Activated CD8-positive, alpha-beta memory T cell treated with anti-CD3 and anti-CD28 coated beads, Interleukin-2, amount 50 U/mL, for 1 hour (primary cell): ENCODE measurements around the gene KDSR.

ENCODE experiments used
- DNase-seq: peaks from one replicate; pipeline ENCODE4 v3.0.0-alpha.2; 2020; ENCODE audit errors: extremely low read depth

KDSR gene

DNA sequence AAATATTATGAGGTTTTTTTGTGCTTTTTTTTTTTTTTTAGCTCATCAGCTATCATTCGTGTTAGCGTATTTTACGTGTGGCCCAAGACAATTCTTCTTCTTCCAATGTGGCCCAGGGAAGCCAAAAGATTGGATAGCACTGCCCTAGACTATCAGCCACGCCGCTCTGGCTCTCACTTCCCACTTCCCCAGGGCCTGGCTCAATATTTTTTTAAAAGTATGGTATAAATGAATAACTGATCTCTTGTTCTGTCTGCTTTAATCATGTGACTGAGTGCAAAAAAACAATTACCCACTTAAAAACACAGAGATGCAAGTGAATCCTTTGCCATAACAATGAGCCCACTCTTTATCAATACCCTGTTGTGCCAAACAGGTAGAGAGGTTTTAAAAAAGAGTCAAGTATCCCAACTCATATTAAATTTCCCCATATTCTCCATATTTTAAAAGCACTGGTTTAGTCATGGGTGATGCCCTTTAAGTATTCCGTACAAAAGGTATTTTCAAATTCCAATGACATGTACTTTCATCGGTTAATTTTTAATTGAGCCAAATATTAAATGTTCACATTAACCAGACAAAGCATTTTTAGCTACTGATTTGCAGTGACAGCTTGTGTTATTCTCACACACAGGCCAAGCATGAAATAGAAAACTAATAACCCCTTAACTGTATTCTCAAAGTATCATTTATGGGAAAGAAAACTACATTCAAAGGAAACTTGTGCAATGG is 60.0 kb downstream of the KDSR start:
- DNase-seq: no peak

DNA sequence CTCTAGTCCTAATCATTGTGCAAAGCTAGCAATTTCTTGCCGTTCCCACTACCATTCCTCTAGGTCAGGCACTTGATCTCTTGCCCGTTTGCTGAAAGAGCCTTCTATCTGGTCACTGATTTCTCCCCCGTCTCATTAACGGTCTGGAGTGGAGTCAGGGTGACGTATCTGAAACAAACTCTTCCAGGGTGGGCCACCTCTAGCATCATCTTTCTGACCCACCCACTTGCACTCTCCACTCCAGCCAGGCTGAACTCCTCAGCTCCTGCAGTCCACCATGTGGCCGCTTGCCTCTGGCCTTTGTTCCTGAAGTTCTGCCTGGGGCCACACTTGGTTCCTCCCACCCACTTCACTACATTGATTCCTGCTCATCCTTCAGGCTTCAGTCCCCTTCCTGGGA is 60.8 kb downstream of the KDSR start:
- no peak for DNase-seq

DNA sequence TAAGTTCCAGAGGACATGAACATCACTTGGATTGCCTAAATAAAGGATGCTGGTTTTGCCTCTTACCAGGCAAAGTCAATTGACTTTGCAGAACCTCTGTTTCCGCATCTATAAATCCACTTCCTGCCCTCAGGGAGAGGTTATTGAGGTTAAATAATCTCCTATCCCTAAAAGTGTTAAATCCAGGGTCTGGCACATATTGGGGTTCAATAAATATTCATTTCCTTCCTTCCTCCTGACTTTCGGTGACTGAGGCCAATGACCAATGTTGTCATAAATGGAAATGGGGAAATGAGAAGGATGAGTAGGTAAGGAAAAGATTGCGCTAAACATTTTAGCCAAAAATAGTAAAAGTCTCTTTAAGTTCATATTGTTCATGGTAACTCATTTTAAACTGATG is 63.5 kb downstream of the KDSR start:
- no peak for DNase-seq

DNA sequence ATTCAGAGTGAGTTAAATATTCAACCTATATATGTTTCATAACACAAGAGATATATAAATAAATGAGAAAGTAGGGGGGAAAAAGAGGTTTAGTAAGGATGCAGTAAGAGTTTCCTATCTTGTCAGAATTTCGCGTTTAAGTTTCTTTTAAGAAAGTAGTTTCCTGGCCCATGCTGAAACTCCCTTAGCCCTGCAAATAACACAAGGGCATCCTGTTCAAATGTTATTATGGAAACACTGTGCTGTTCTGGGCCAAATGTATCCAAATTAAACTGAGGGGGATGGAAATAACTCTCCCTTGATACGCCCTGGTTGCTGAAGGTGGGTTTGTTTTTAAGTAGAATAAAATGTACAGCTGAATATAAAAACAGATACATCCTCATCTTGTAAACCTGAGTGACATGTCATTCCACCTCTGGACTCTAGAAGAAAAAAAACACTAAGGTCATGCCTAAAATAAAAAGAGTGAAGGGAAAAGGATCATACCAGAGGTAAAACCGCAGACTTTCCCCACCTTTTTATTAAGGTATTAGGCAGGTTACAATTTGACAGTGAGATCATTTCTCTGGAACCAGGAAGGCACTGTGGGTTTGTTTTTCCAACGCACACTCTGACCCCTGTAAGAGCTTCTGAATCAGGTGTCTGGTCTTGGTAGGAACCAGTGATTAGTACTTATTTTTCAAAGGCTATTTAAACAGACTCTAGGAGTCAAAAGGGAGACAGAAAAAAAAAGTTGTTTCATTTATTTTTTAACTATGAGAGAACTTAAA is 64.2 kb downstream of the KDSR start:
- no peak for DNase-seq

DNA sequence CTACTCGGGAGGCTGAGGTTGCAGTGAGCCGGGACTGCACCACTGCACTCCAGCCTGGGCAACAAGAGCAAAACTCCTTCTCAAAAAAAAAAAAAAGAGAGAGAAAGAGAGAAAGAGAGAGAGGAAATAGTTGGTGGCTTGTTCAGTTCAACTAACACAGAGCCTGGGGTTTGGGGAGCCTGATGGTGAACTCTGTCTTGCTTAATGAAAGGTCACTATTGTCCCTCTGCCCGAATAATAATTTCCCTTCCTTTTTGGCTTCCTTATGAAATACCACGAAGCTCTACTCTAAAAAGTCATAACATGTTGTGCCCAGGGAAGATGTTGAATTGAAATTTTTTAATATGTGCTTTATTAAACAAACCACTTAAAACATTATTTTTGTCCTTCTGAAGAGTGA is 64.8 kb downstream of the KDSR start:
- no peak for DNase-seq

DNA sequence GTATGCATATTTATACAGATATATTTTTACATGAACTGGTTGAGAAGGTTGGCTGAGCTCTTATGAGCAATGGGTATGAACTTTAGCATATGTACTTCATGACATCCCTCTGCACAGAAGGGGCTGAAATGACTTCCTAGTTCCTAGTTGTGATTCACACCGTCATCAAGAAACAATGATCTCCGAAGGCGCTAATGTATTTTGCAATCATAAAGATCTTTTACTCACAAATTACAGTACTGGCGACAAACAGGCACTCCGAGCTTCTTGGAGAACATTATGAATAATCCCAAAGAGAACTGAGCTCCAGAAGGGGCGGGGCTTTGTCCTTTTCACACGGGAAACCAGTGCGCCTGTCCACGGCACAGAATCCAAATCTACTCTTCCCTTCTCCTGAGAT is 65.6 kb downstream of the KDSR start:
- no peak for DNase-seq

DNA sequence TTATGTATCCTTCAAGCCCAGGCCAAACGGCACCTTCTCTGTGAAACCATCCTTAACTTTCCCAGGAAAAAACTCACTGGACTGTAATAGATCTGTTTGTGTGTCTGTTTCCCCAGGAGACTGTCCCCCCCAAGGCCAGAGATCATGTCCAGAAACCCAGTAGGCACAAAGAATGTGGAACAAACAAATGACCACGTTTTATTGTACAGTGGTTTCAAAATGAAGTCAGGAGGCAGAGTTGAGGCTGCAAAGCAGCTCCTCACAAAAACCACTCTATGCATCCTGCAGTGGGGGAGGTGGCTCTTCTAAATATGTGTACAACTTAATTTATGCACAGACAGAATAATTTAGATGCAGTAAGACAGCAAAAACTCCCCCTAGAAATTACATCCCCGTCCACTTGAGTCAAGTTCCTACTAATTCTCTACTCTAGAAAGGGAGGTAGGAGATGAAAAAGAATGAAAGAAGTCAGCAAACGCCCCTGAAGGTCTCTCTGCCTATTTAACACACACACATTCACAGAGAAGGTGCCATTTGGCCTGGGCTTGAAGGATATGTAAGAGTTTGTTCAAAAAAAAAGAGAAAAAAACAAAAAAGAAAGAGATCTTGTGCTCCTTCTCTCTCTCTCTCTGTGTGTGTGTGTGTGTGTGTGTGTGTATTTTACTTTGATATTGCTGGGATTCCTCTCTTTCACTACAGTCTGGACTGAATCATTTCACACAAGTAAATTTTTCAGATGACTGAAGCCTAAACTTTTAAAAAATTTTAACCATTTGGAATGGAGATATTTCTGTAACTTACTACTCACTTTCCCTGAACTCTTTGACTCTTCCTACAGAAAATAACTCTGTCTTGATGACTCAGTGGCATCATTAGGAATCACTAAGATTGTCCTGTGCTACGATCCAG is 66.9 kb downstream of the KDSR start:
- DNase-seq: no peak

DNA sequence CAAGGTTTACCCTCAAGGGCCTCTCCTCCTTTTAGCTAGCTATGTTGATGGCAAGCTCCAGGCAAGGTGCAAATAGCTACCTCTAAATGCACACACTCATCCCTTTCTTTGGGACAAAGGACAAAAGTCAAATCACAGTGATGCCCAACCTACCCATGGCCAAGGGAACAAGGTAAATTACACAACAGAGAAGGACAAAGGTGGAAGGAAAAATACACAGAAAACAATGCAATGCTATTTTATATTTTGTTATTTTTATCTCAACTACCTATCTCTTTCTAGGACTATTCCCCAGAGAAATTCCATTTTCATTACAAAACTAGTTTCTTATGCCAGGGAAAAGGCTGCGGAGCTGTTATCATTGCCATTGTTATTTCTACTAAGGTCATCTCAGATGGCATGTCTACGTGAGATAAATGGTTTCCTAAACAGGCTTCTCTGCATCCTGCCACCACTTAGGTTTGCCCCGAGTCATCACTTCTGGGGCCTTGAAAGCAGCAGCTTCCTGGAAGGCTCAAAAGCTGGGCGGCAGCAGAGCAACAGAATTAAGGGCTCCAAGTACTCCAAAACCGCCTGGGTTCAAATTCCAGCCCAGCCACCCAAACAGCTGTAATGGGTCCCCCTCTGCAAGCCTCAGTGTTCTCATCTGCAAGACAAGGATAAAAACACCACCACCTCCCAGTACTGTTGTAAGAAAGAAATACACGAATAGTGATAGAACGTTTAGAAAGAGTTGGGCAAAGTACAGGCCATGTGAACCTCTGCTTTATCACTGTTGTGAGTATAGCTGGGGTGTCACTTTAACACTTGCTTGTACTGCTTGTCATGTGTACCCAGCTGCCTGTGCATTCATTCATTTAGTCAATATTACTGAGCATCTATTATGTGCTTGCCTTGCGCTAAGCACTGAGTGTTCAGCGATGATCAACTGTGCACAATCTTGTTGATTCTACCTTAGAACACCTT is 68.3 kb downstream of the KDSR start:
- no peak for DNase-seq

DNA sequence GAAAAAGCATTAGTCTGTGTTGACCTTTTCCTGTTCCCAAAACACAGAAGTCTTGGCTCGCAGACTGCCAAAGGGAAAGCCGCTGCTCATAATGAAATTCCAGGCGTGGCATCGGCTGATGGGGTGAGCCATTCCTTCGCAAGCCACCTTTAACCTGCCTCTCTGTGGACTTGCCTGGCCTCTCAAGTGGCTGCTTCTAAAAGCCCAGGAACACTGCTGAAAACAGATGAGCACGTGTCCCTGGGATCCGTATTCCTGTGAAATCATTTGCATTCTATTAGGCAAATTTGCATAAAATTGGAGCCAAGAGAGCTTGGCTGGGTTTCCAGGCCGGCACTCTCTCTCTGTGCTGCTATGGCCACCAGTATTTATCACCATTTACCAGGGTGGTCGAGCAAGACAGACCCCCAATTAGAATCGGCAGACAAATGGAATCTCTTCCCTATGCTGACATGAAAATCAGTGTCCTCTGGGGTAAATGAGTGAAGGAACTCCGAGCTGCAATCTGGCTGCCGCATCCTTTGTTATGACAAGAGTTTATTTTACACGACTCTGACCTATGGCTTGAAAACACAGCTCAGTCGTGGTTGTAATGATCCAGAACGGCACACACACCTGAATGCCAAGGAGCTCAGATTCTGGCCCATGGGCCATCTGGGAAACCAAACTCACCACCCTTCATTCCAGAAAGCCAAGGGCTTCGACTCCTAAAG is 69.2 kb downstream of the KDSR start:
- DNase-seq: no peak

DNA sequence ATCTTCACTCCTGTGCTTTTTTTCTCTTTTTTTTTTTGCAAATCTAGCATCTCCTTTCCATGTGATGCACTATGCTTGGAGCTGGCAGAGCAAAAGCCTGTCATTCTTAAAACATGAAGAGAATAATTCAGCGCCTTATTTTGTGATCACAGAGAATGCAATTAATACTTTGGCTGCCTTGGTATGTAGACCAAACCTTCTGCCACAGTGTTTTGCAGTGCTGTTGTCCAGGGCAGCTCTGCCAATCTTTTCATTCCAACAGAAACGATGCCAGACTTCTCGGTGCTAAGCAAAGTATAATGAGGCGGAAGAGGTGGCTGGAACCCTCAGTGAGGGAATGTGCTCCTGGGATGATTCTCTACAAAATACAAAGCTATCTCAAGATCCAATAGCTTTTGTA is 73.1 kb downstream of the KDSR start:
- DNase-seq: no peak

DNA sequence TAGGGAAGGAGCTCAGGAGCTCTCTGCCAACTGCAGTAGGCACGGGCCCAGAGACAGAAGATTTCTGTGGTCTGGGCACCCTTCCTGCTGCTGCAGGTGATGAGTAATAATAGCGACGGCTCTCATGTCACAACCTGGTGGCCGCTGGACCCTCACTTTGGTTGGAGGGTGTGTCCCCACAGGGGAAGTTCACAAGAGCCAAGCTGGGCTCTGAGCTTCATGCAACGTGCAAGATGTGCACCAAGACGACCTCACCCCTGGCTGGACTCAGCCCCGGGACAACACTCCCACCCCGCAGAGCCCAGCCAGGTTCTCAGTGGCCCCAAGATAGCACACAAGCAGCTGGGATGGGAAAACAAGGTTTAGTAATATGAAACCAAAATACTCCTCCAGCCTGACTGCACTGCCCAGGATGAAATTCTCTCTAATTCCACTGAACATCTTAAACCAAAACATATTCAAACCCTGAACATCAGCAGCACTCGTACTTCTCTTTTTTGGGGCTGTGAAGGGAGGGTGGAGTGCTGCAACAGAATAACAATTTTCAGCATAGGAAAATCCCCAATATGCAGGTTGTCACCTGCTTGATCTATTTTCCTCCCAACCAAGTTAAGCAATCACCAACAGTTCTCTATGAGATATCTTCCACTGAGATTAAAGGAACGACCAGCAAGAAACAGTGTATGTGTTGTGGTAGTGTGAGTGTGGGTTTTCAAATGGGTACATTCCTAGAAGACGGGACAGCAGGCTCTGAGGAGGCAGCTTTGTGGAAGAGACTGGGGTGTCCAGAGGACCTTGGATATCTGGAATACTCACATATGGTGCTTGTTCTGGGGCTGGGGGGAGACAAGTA is 73.9 kb downstream of the KDSR start:
- DNase-seq: no peak

DNA sequence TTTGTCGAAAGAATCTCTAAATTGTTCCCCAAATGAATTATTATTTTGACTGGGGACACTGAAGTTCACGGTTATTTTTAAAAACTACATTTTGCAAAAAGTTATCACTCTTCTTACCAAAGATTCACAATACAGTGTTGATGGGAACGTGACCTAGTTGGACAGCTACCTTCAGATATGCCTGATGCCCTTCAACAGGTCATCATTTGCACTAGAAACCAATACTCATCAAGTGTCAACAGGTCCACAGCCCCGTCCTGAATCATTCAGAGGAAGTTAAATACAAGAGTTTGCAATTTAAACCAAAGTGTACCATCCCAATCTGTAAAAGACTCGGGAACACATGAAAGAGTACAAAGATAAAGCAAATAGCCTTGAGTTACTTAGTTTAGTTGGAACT is 75.7 kb downstream of the KDSR start:
- no peak for DNase-seq

DNA sequence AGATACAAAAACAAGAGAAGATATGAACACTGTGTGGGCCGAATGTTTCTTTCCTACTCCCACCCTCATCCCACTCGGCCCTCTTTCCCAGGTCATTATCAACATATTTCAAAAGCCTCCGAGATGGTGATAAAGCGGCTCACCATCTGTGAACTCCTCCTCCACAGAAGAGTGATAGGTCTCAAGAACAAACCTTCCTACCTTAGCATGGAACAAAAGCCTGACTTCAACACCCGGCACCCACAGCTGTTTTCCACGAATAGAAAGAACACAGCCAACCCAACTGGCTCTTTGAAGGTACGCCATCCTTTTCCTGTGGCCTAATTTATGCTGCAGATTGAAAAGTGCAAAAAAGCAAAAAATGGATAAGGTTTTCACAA is 76.2 kb downstream of the KDSR start:
- DNase-seq: no peak

DNA sequence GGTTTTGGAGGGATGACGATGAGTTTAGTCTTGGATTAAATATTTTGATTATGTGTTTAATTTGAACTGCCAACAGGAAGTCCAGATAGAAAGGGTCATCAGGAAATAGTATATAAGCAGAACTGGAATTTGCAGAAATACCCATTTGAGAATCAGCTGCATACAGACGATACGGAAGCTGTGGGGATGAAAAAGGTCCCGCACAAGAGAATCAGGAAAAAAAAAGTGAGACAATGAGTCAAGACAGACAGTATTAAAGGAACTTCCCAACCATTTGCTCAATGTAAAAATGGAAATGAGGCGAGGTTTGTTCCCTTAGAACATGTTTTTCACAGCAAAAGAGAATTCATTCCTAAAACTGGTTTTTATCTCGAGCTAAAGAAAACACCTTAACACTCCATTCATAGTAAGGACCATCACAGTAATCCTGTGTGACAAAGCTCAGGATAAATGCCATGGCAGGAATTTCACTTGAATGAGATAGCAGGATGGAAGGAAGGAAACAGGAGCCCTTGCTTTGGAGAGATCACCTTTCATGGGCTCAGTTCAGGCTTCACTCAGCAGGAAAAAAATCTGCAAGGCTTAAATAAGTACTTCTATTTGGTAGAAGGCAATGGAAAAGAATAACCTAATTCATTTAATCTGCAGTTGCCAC is 76.7 kb downstream of the KDSR start:
- no peak for DNase-seq

DNA sequence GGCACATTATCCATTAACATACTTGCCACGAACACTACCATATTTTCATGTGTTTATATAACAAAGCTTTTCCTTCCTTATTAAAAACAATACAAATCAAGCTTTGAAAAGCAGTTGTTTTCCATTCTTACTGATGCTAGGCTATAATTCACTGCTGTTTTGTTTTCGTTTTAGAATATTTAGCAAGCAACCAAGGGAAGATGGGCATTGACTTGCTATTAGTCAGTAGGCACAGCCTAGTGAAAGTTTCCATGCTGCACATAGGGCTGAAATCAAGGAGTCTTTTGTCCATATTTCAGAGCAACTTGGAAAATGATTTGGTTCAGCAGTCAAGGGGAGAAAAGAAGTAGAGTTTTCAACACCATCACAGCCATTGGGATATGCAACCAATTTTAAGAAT is 78.7 kb downstream of the KDSR start:
- no peak for DNase-seq

DNA sequence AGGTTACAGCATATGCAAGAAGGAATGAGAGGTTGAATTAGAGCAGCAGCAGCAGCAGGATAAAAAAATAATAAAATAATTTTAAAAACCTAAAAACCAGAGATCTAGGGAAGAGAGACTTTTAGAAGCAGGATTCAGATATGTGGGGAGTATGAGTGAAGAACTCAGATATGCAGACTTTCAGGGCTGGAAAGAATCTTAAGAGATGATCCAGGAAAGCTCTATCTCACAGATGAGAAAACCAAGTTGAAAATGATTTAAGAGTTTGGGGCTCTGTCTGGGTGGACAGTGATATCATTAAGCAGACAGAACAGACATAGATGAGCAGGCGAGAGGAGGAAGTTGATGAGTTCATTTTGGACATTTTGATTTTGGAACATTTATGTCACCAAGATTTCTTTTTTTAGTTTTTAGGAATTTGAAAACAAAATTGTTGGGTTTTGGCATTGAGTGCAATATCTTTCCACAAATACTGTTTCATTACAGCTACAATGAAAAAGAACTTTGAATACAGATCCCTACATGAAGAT is 79.2 kb downstream of the KDSR start:
- no peak for DNase-seq

DNA sequence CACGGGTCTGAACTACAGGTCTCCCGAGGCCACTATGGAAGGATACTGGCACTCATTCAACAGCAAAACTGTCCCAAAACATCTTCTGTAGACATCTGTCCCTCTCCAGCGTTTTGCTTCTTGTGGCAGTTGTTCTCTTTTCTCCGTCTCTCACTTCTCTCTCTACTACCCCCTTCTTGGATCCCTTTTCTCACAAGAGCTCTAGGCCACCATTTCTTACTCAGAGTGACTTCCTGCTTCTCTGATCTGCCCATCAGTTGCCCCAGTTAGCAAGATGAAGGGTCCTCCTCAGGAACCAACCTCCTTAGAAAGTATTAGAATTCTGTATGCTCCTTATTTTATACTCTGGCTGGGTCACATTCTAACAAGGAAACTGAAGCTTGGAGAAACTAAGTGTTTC is 80.1 kb downstream of the KDSR start:
- DNase-seq: no peak

DNA sequence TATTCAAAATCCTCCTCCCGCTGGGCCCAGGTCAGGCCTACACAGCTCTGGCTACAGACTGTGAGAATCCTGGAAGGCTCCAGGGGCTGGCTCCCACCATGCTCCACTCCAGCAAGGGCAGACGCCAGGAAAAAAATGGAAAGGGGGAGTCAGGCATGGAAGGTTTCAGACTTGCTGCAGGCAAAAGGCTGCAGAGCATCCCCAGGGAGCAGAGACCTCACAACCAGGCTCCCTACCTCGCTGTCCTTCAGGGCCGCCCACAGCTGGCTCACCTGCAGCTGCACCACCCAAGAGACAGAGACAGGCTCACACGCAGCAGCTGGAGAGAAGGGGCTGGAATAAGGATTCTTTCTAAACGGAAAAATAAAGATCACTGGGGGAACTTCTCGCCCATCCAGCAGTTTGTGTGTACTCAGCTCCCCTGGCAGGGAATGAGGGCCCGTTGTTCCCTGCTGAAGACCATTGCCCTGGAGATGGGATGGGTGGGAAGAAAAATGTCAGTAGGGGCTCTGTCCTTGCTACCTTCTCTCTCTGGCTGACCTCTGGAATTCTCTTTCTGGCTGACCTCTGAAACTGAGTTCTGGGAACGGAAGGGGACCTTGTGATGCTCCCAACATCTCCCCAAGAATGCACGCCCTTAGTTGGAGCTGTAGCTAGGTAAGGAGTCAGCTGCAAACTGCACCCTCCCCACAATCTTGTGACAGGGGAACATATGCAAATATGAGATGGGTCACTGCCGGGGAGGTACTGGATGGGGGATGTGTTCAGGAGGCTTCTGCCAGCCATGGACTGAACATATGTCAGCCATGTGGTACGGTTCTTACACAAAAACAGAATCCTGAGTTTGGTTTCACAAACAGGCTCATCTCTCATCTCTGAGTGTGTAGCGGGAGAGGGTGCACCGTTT is 81.9 kb downstream of the KDSR start:
- no peak for DNase-seq
